Fibroblast of villous mesenchyme (primary cell): ENCODE results near the gene ALDH2. TPM values are rescaled to one million over a fixed set of nuclear protein-coding genes. Genes with fewer than 3 reads are reported as not detected.

Experiments used
- DNase-seq: peaks from one replicate; pipeline ENCODE4 v3.0.0-alpha.2; 2010; ENCODE audit warnings: low read depth
- H3K4me3 ChIP-seq: 2 replicates; pipeline ENCODE4 v1.5.1; 2011; ENCODE audit warnings: low read depth, mild to moderate bottlenecking, low read length
- total RNA-seq: library from RNA; depleted of rRNA; stranded (reverse); fragments of >200 nt; gene quantifications from 2 replicates; pipeline ENCODE4 v1.2.3, GENCODE V29; 2012
- TF ChIP-seq, protein P1 (sequence below): IDR thresholded peaks from 2 replicates; pipeline ENCODE4 v1.5.1; 2012; ENCODE audit warnings: low read depth, mild to moderate bottlenecking, low read length; ENCODE audit not compliant: insufficient read depth

ALDH2 gene
- total RNA-seq, 1 donor: 13.4 TPM

DNA sequence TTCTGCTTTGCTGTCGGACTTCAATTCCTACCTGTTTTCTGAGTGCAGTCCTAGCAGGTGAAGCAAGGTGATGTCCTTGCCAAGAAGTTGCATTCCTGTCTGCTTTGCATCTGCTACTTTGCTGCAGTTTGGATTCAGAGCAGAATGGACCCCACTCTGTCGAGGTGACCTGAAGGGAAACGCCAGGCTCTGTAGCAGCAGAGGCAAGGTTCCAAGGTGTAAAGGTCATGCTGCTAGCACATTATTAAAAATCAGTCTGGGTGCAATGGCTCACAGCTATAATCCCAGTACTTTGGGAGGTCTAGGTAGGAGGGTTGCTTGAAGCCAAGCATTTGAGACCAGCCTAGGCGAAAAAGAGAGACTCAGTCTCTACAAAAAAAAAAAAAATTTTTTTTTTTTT, 17.3 kb upstream of the ALDH2 start:
- no peak for DNase-seq
- no peak overlapping the region for H3K4me3 ChIP-seq
- TF ChIP-seq, protein P1, sequence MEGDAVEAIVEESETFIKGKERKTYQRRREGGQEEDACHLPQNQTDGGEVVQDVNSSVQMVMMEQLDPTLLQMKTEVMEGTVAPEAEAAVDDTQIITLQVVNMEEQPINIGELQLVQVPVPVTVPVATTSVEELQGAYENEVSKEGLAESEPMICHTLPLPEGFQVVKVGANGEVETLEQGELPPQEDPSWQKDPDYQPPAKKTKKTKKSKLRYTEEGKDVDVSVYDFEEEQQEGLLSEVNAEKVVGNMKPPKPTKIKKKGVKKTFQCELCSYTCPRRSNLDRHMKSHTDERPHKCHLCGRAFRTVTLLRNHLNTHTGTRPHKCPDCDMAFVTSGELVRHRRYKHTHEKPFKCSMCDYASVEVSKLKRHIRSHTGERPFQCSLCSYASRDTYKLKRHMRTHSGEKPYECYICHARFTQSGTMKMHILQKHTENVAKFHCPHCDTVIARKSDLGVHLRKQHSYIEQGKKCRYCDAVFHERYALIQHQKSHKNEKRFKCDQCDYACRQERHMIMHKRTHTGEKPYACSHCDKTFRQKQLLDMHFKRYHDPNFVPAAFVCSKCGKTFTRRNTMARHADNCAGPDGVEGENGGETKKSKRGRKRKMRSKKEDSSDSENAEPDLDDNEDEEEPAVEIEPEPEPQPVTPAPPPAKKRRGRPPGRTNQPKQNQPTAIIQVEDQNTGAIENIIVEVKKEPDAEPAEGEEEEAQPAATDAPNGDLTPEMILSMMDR: no peak

- TF ChIP-seq, protein P1: peak; percentile 85
- peak; percentile 78 for DNase-seq
- H3K4me3 ChIP-seq: no peak overlapping the region
Observed at GRCh38 chr12:111753144-111753881, 13.4 kb upstream of the ALDH2 start.

- DNase-seq: no peak
- TF ChIP-seq, protein P1: no peak
- no peak overlapping the region for H3K4me3 ChIP-seq
Observed at GRCh38 chr12:111754671-111755070, 12.1 kb upstream of the ALDH2 start.

DNA sequence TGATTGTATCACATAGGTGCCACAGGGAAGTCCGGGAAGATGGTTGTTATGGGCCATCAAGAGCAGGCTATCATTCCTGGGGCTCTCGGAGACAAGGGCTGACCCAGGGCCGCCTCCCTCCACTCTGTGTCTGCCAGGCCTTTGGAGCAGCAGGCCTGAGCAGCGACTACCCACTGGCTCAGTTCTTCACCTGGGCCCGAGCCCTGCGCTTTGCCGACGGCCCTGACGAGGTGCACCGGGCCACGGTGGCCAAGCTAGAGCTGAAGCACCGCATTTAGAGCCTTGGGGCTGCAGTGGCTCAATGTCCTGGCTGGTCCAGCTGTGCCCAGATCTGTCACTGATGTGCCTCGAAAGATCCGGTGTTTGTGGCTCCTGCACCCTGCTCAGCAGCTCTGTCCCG, 10.5 kb upstream of the ALDH2 start:
- DNase-seq: no peak
- TF ChIP-seq, protein P1: no peak
- H3K4me3 ChIP-seq: no peak overlapping the region

DNA sequence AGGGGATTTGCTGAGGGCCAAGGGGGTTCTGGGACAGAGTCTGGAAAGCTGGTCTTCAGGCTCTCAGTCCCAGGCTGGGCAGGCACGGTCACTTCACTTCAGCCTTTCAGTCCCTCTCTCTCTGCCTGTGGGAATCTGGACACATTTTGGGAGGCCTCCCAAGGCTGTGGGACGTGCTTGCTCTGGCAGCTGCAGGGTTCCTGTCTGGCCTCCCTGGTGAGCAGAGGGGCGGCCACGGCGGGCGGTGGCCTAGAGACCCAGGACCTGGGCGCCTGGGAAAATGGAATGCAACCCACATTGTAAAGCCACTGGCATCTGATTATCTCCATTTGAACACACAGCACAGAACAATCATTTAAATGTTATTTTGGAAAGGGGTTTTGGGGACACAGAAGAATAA, 10.1 kb upstream of the ALDH2 start:
- no peak for DNase-seq
- no peak overlapping the region for H3K4me3 ChIP-seq
- TF ChIP-seq, protein P1: no peak

- peak; percentile 83 for DNase-seq
- TF ChIP-seq, protein P1: no peak
- no peak overlapping the region for H3K4me3 ChIP-seq
Observed at GRCh38 chr12:111757361-111758119, 9.2 kb upstream of the ALDH2 start.
